DLD1 (cell line): ENCODE results near the gene TBC1D14.

Experiments used
- in situ Hi-C: cut with HindIII; loops from 2 replicates; pipeline ENCODE4 v1.10.0; 2017; ENCODE audit warnings: low sequenced_read_pairs

TBC1D14 gene

GRCh38 chr4:6943885-6944225 is 34.2 kb downstream of the TBC1D14 start:
- in situ Hi-C loops, result no loop called here

GRCh38 chr4:6944301-6945051 is 34.9 kb downstream of the TBC1D14 start:
- in situ Hi-C loops, result no loop called here

- in situ Hi-C loops, result no loop called here
Observed at GRCh38 chr4:6945052-6945409, 35.4 kb downstream of the TBC1D14 start.

- in situ Hi-C loops, result no loop called here
Observed at GRCh38 chr4:6946497-6946896, 36.9 kb downstream of the TBC1D14 start.

GRCh38 chr4:6948134-6948460 is 38.5 kb downstream of the TBC1D14 start:
- in situ Hi-C loops, result no loop called here

GRCh38 chr4:6951880-6952381 is 42.3 kb downstream of the TBC1D14 start:
- in situ Hi-C loops, result no loop called here

GRCh38 chr4:6953751-6954380 is 44.2 kb downstream of the TBC1D14 start:
- in situ Hi-C loops, result no loop called here

- in situ Hi-C loops, result no loop called here
Observed at GRCh38 chr4:6955261-6955911, 45.8 kb downstream of the TBC1D14 start.

- in situ Hi-C loops, result no loop called here
Observed at GRCh38 chr4:6956087-6956433, 46.4 kb downstream of the TBC1D14 start.

- in situ Hi-C loops, result no loop called here
Observed at GRCh38 chr4:6956434-6957147, 47.0 kb downstream of the TBC1D14 start.

- in situ Hi-C loops, result no loop called here
Observed at GRCh38 chr4:6957148-6957520, 47.5 kb downstream of the TBC1D14 start.

GRCh38 chr4:6957994-6958393 is 48.4 kb downstream of the TBC1D14 start:
- in situ Hi-C loops, result no loop called here

GRCh38 chr4:6959261-6959660 is 49.6 kb downstream of the TBC1D14 start:
- in situ Hi-C loops, result no loop called here

- in situ Hi-C loops, result no loop called here
Observed at GRCh38 chr4:6960154-6960553, 50.5 kb downstream of the TBC1D14 start.

GRCh38 chr4:6960628-6961412 is 51.2 kb downstream of the TBC1D14 start:
- in situ Hi-C loops, result no loop called here

- in situ Hi-C loops, result no loop called here
Observed at GRCh38 chr4:6961496-6962210, 52.0 kb downstream of the TBC1D14 start.

GRCh38 chr4:6962211-6963041 is 52.8 kb downstream of the TBC1D14 start:
- in situ Hi-C loops, result no loop called here

- in situ Hi-C loops, result no loop called here
Observed at GRCh38 chr4:6963139-6963611, 53.5 kb downstream of the TBC1D14 start.

GRCh38 chr4:6964858-6965257 is 55.2 kb downstream of the TBC1D14 start:
- in situ Hi-C loops, result loop anchor here (5.0 kb wide), 1 partner anchor 72 kb away; no protein-coding TSS in a partner anchor
